ENCODE data around the gene ELAVL1.

ELAVL1 gene

GRCh38 chr19:8021374-8021773 is 15.9 kb upstream of the ELAVL1 start:
- no peak for DNase-seq (ENCODE audit: low read depth in 2 of 2)

GRCh38 chr19:8020681-8021080 is 15.2 kb upstream of the ELAVL1 start:
- DNase-seq (ENCODE audit: low read depth in 2 of 2): no peak

- no peak for DNase-seq (ENCODE audit: low read depth in 2 of 2)
Measured at GRCh38 chr19:8017808-8018207, 12.4 kb upstream of the ELAVL1 start.

- peak in 1 of 2 donors; percentile 24 for DNase-seq (ENCODE audit: low read depth in 2 of 2)
Measured at GRCh38 chr19:8004723-8005513, 523 bp downstream of the ELAVL1 start.

GRCh38 chr19:8004001-8004400 is 1.4 kb downstream of the ELAVL1 start:
- no peak for DNase-seq (ENCODE audit: low read depth in 2 of 2)

- DNase-seq (ENCODE audit: low read depth in 2 of 2): peak; percentile 75 to 80
Measured at GRCh38 chr19:8001995-8002849, 3.2 kb downstream of the ELAVL1 start.

DNA sequence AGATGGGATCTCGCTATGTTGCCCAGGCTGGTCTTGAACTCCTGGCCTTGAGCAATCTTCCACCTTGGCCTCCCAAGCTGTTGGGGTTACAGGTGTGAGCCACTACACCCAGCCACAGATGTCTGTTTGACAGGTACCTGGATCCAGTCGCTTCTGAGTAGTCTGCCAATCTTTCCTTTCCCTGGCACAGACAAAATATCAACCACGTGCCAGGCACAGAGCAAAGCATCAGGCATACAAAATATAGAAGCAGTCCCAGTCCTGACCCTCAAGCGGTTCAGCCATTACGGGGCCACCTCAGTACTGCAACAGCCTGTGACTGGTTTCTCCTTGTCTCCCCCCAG is 3.8 kb downstream of the ELAVL1 start:
- no peak for DNase-seq (ENCODE audit: low read depth in 2 of 2)

DNA sequence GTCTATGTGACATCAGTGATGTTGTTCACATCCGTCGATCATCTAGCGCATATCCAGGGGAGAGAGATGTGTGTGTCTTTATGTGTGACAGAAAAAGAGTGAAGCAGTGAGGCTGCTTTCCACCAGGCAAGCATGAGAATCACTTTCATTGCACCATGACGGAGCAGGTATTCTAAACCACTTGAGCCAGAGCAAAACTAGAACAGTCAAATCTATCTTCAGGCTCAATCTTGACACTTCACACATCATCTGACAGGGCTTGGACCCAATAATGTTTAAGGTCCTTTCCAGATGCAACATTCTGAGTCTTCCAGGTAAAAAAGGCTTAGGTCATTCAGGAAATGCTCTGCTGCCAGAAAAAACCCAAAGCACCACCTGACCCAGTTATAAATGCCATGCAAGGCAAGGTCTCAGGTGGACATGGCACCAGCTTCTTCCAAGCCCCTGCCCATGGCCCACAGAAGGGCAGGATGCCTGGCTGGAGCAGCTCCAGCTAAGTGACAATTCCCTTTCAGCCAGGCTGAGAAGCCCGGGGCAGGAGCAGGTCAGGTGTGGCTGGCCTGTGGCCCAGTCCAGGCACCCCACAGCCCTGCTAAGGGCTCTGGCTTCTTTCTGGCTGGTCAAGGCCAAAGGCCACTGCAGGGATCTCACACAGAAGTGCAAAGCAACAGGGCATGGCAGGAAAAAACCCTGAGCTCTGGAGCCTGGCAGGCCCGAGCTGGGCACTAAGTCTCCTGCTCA is 5.0 kb downstream of the ELAVL1 start:
- DNase-seq (ENCODE audit: low read depth in 2 of 2): no peak

GRCh38 chr19:7999376-7999775 is 6.1 kb downstream of the ELAVL1 start:
- no peak for DNase-seq (ENCODE audit: low read depth in 2 of 2)

GRCh38 chr19:7997809-7998480 is 7.5 kb downstream of the ELAVL1 start:
- DNase-seq (ENCODE audit: low read depth in 2 of 2): no peak

GRCh38 chr19:7996883-7997282 is 8.6 kb downstream of the ELAVL1 start:
- DNase-seq (ENCODE audit: low read depth in 2 of 2): no peak

GRCh38 chr19:7995810-7996158 is 9.7 kb downstream of the ELAVL1 start:
- DNase-seq (ENCODE audit: low read depth in 2 of 2): no peak

DNA sequence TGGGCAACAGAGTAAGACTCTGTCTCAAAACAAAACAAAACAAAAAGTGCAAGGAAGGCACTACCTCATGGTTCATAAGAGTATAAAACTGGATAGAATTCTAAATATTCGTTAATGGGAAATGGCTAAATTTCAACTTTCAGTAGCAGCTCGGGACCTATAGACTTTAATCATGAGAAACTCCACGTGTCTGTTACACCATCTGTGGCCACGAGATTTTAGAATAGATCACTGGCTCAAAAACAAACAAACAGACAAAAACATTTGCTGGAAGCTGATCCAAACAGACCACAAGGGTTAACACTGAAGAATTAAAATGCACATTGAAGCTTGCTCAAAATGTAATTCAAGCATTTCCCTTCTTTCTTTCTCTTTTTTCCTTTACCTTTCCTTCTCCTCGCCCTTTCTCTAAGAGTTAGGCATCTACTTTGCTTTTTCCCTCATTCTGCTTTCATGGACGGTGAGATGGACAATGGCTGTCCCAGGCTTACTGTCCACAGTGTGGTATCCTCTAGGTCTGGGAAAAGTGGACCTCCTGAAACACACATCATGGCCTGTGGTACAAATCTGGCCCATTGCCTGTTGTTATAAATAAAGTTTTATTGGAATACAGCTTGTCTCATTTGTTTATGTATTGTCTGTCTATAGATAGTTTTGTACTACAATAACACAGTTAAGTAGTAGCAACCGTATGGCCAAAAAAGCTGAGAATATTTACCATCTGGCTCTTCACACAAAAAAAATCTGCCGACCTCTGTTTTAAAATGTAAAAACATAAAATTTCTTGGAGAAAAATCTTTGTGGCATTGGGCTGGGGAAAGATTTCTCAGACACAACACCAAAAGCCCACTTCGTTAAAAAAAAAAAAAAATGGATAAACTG is 10.3 kb downstream of the ELAVL1 start:
- no peak for DNase-seq (ENCODE audit: low read depth in 2 of 2)

DNA sequence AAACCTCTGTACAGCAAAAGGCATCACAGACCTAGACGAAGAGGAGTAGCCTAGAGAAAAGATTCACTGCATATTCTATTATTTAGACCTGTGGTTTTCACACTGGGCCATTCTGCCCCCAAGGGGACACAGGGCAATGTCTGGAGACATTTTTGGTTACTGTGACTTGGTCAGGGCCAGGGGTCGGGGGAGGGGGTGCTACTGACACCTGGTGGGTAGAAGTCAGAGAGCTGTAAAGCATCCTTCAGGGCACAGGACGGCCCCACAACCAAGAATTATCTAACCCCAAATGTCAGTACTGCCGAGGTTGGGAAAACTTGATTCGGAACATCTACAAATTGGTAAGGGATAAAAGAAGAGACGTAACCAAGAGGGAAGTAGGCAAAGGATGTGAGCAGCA is 11.3 kb downstream of the ELAVL1 start:
- no peak for DNase-seq (ENCODE audit: low read depth in 2 of 2)

DNA sequence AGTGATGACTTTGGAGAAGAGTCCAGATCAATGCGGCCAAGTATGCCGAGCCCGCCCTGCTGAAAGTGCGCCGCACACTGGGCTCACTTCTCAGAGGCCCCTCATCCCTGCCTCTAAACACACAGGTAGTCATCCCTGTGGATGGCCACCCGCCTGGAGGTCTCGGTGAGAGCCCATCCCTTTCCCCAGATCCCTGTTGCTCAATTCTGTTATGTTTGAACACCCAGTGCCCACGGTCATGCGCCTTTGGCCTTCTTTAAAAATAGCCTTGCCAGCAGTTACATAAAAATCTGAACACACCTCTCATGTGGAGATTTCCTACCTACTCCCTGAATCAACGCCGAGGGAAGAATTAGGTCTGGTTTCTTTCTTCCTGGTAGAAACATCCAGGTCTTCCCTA is 11.9 kb downstream of the ELAVL1 start:
- no peak for DNase-seq (ENCODE audit: low read depth in 2 of 2)

GRCh38 chr19:7992575-7992974 is 12.9 kb downstream of the ELAVL1 start:
- DNase-seq (ENCODE audit: low read depth in 2 of 2): no peak

DNA sequence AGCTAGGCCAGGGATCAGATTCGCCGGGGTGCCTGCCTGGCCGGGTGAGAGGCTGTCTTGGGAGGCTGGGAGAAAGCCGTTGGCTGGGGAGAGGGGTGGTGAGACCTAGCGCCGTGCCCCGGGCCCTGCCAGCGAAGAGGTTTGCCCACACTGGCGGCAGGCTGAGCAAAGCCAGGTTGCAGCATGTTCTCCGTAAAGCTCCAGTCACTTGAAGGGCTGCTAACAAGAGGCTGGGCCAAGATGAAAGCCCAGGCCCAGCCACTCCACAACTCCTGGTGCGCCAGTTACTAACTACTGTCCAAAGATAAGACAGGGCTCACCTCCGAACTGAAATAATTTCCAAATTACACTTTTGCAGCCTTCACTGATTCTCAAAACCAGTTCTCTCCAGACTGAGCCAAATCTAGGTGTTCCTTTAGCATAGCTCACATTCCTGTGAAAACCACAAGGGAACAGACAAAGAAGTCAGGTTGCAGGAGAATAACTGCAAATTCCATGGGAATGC is 16.3 kb downstream of the ELAVL1 start:
- DNase-seq (ENCODE audit: low read depth in 2 of 2): no peak

- no peak for DNase-seq (ENCODE audit: low read depth in 2 of 2)
Measured at GRCh38 chr19:7988307-7988706, 17.1 kb downstream of the ELAVL1 start.

DNA sequence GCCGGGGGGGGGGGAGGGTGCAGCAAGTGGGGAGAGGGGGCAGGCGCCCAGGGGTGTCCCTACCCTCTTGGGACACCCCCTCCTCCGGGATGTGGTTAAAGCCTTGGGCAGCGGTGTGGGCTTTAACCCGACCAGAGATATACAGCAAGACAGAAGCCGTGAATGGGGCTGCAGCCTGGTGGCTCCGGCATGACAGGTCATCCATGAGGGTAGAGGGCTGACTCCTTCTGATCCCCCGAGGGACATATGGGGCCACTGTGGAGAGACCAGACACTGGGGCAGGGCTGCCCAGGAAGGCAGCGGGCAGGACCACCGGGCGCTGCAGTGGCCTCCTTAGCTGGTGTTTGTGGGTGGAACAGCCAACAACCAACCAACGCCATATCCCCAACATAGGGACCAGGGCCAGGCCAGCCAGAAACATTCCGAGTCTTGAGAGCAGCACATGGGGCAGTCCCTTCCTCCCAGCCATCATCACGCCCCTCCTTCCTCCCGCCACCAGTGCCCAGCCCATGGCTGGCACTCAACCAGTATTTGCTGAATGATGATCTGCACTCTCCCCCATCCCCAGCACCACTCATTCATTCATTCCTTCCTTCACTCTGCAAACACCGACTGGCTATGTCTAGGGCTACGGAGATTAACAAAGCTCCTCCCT is 18.2 kb downstream of the ELAVL1 start:
- no peak for DNase-seq (ENCODE audit: low read depth in 2 of 2)

Measured in stimulated activated CD8-positive, alpha-beta memory T cell treated with anti-CD3 and anti-CD28 coated beads, Interleukin-2, amount 100 ng/mL, for 48 hours (primary cell).